SU-DHL-6 (cell line): ENCODE measurements around the gene TUBB3.

Source experiments
- H2AFZ ChIP-seq: fragments of 200-600 bp; sonication (generic); 2 replicates; pipeline ENCODE4 v1.6.1; 2014; ENCODE audit warnings: low read depth, mild to moderate bottlenecking, moderate library complexity, mixed read lengths, antibody characterized with exemption, low read length; ENCODE audit not compliant: severe bottlenecking
- H3F3A ChIP-seq: fragments of 200-600 bp; shearing (Covaris generic); 2 replicates; pipeline ENCODE4 v1.6.0; 2016; ENCODE audit warnings: antibody characterized with exemption, mild to moderate bottlenecking; ENCODE audit not compliant: insufficient read depth
- H3K27ac ChIP-seq: fragments of 200-600 bp; sonication (generic); 2 replicates; pipeline ENCODE4 v1.5.1; 2016; ENCODE audit warnings: low read depth, mild to moderate bottlenecking, low read length, moderate library complexity, mixed read lengths
- H3K27me3 ChIP-seq: fragments of 200-600 bp; sonication (generic), shearing (Covaris generic); 2 replicates; pipeline ENCODE4 v1.6.0; 2014; ENCODE audit warnings: mild to moderate bottlenecking, low read length
- H3K36me3 ChIP-seq: fragments of 200-600 bp; sonication (generic); 2 replicates; pipeline ENCODE4 v1.6.1; 2014; ENCODE audit warnings: mild to moderate bottlenecking, low read length, mixed read lengths
- H3K4me2 ChIP-seq: fragments of 300-600, 200-600 bp; shearing (Covaris generic), sonication (generic); 2 replicates; pipeline ENCODE4 v1.6.0; 2014; ENCODE audit warnings: low read length, low read depth, mild to moderate bottlenecking; ENCODE audit not compliant: poor library complexity, severe bottlenecking
- H3K4me3 ChIP-seq: fragments of 200-600 bp; sonication (generic); 2 replicates; pipeline ENCODE4 v1.5.1; 2014; ENCODE audit warnings: antibody characterized with exemption, low read length, mild to moderate bottlenecking, mixed read lengths; ENCODE audit not compliant: insufficient read depth, poor library complexity, severe bottlenecking
- H3K79me2 ChIP-seq: fragments of 200-600 bp; sonication (generic); 2 replicates; pipeline ENCODE4 v1.6.1; 2014; ENCODE audit warnings: mild to moderate bottlenecking, low read length, moderate library complexity; ENCODE audit not compliant: insufficient read depth
- H3K9ac ChIP-seq: fragments of 200-600 bp; sonication (generic); 2 replicates; pipeline ENCODE4 v1.7.0; 2014; ENCODE audit warnings: mild to moderate bottlenecking, low read length
- H3K9me2 ChIP-seq: fragments of 200-600 bp; sonication (generic); replicated peaks from 2 replicates; pipeline ENCODE4 v1.6.1; 2014; ENCODE audit warnings: low read length; ENCODE audit not compliant: insufficient read depth
- H3K9me3 ChIP-seq: fragments of 200-600 bp; sonication (generic); 2 replicates; pipeline ENCODE4 v1.6.1; 2014; ENCODE audit warnings: low read length, mixed read lengths; ENCODE audit not compliant: insufficient read depth
- H4K20me1 ChIP-seq: fragments of 200-600 bp; sonication (generic); 2 replicates; pipeline ENCODE4 v1.6.1; 2014; ENCODE audit warnings: low read depth, mild to moderate bottlenecking, antibody characterized with exemption, low read length, moderate library complexity, mixed read lengths
- CTCF ChIP-seq: fragments of 200-600 bp; sonication (generic); IDR thresholded peaks from one replicate; pipeline ENCODE4 v1.5.1; 2017; ENCODE audit warnings: antibody characterized with exemption, mild to moderate bottlenecking, low read length, moderate library complexity; ENCODE audit not compliant: insufficient read depth, poor library complexity, severe bottlenecking
- EZH2phosphoT487 ChIP-seq: fragments of 200-600 bp; sonication (generic), shearing (Covaris generic); conservative IDR thresholded peaks from 2 replicates; pipeline ENCODE4 v1.6.1; 2018; ENCODE audit warnings: mild to moderate bottlenecking, antibody characterized with exemption, low read length, moderate library complexity, mixed read lengths

The TUBB3 gene

GRCh38 chr16:89898201-89898967, 24.8 kb upstream of the TUBB3 start:
- no peak overlapping the region for H2AFZ ChIP-seq
- H3K4me3 ChIP-seq, result no peak overlapping the region
- H4K20me1 ChIP-seq, result no peaks in the 10 kb centered on the region
- no peaks in the 10 kb centered on the region for H3K9me3 ChIP-seq
- no peak overlapping the region for H3K9ac ChIP-seq
- H3K27ac ChIP-seq, result no peak overlapping the region
- H3F3A ChIP-seq, result no peaks in the 10 kb centered on the region
- H3K9me2 ChIP-seq, result no peaks in the 10 kb centered on the region
- H3K79me2 ChIP-seq, result 0 out of 2 replicates have a peak, but pooled peaks cover 3% of the 10 kb centered on the region
- H3K27me3 ChIP-seq, result no peaks in the 10 kb centered on the region
- peaks cover 3% of the 10 kb centered on the region; the same call in 1 of the 2 replicates for H3K36me3 ChIP-seq
- no peak overlapping the region for H3K4me2 ChIP-seq
- TF ChIP-seq CTCF, result no peak
- TF ChIP-seq EZH2phosphoT487, result no peak

- H3K4me2 ChIP-seq, result no peak overlapping the region
- 0 out of 2 replicates have a peak, but pooled peaks cover 3% of the 10 kb centered on the region for H3K79me2 ChIP-seq
- no peaks in the 10 kb centered on the region for H3K9me2 ChIP-seq
- no peaks in the 10 kb centered on the region for H3K9me3 ChIP-seq
- H3K27ac ChIP-seq, result no peak overlapping the region
- no peak for TF ChIP-seq CTCF
- TF ChIP-seq EZH2phosphoT487, result no peak
- H3K4me3 ChIP-seq, result no peak overlapping the region
- H3K36me3 ChIP-seq, result peaks cover 3% of the 10 kb centered on the region; the same call in 1 of the 2 replicates
- H4K20me1 ChIP-seq, result no peaks in the 10 kb centered on the region
- no peaks in the 10 kb centered on the region for H3K27me3 ChIP-seq
- H3F3A ChIP-seq, result no peaks in the 10 kb centered on the region
- no peak overlapping the region for H3K9ac ChIP-seq
- no peak overlapping the region for H2AFZ ChIP-seq
Observed at GRCh38 chr16:89899879-89900481, 23.2 kb upstream of the TUBB3 start.

GRCh38 chr16:89900885-89901284, 22.3 kb upstream of the TUBB3 start:
- peaks cover 3% of the 10 kb centered on the region; the same call in 1 of the 2 replicates for H3K36me3 ChIP-seq
- TF ChIP-seq CTCF, result no peak
- TF ChIP-seq EZH2phosphoT487, result no peak
- H3K27me3 ChIP-seq, result no peaks in the 10 kb centered on the region

More at GRCh38 chr16:89900885-89901284, 22.3 kb upstream of the TUBB3 start:
- H3K4me2 ChIP-seq, result no peak overlapping the region
- no peak overlapping the region for H2AFZ ChIP-seq
- H3K27ac ChIP-seq, result no peak overlapping the region
- no peaks in the 10 kb centered on the region for H3F3A ChIP-seq
- no peaks in the 10 kb centered on the region for H3K9me3 ChIP-seq
- no peaks in the 10 kb centered on the region for H3K79me2 ChIP-seq
- H3K4me3 ChIP-seq, result no peak overlapping the region
- H3K9ac ChIP-seq, result no peak overlapping the region
- H3K9me2 ChIP-seq, result no peaks in the 10 kb centered on the region
- H4K20me1 ChIP-seq, result no peaks in the 10 kb centered on the region
